ENCODE data around the gene SPTBN4. TPM values are rescaled to one million over a fixed set of nuclear protein-coding genes. Genes with fewer than 3 reads are reported as not detected.

The SPTBN4 gene
- polyA plus RNA-seq, 1 donor from 2014 or later = 12.7 TPM

GRCh38 chr19:40465557-40466218 lies 1.1 kb upstream of the SPTBN4 start, which contains the start of gene BLVRB:
TSS of gene BLVRB (minus strand) at chr19:40465745. CDS start at chr19:40465688, 57 bp downstream.
- no peaks in the 10 kb centered on the region for H3F3A ChIP-seq (ENCODE audit: insufficient read depth, low read length, poor library complexity, severe bottlenecking)
- H3K9ac ChIP-seq (ENCODE audit: low read length) = peak within 1 kb of the TSS; percentile 39
- no peaks in the 10 kb centered on the region for H3K9me3 ChIP-seq (ENCODE audit: low read length)
- H2AFZ ChIP-seq (ENCODE audit: low read depth, low read length) = peak within 1 kb of the TSS; percentile 58
- no peaks in the 10 kb centered on the region for H3K36me3 ChIP-seq (ENCODE audit: insufficient read depth, low read length)
- TF ChIP-seq REST (IDR thresholded peaks at IDR 0.05; ENCODE audit: borderline replicate concordance) (no peak), EP300 (conservative IDR thresholded peaks at IDR 0.05; ENCODE audit: poor library complexity, severe bottlenecking) (no peak), EZH2 (IDR thresholded peaks at IDR 0.05; ENCODE audit: borderline replicate concordance, insufficient read depth, low read length, poor library complexity, severe bottlenecking) (no peak), CTCF (IDR thresholded peaks at IDR 0.05; ENCODE audit: poor library complexity, severe bottlenecking) (no peak), POLR2AphosphoS5 (IDR thresholded peaks at IDR 0.05) (no peak), TAF1 (IDR thresholded peaks at IDR 0.05; ENCODE audit: low read depth) (no peak), SMC3 (conservative IDR thresholded peaks at IDR 0.05; ENCODE audit: poor library complexity) (no peak), MXI1 (conservative IDR thresholded peaks at IDR 0.05; ENCODE audit: poor library complexity, severe bottlenecking) (no peak), RAD21 (conservative IDR thresholded peaks at IDR 0.05) (no peak)
- H3K79me2 ChIP-seq (replicated peaks; ENCODE audit: insufficient read depth, low read length) = no peaks in the 10 kb centered on the region
- H3K4me3 ChIP-seq (ENCODE audit: low read length) = peak within 1 kb of the TSS; percentile 68
- no peaks in the 10 kb centered on the region for H4K20me1 ChIP-seq (ENCODE audit: insufficient read depth)
- no peak within 1 kb of the TSS for H3K27ac ChIP-seq (ENCODE audit: low read length)
- peaks cover 23% of the 10 kb centered on the region for H3K27me3 ChIP-seq (ENCODE audit: insufficient read depth, low read depth, low read length)
- no peaks in the 10 kb centered on the region for H3K9me2 ChIP-seq (ENCODE audit: insufficient read depth, low read length)
- peak within 1 kb of the TSS; percentile 9 for H3K4me2 ChIP-seq (ENCODE audit: low read length)

GRCh38 chr19:40466219-40466984 lies 399 bp upstream of the SPTBN4 start:
- peak overlapping the region; percentile 9 for H3K4me2 ChIP-seq (ENCODE audit: low read length)
- no peaks in the 10 kb centered on the region for H4K20me1 ChIP-seq (ENCODE audit: insufficient read depth)
- H3K27me3 ChIP-seq (ENCODE audit: insufficient read depth, low read depth, low read length) = peaks cover 23% of the 10 kb centered on the region
- no peaks in the 10 kb centered on the region for H3K9me3 ChIP-seq (ENCODE audit: low read length)
- H2AFZ ChIP-seq (ENCODE audit: low read depth, low read length) = no peak overlapping the region
- peak overlapping the region; percentile 23 for H3K9ac ChIP-seq (ENCODE audit: low read length)
- peak overlapping the region; percentile 68 for H3K4me3 ChIP-seq (ENCODE audit: low read length)
- no peaks in the 10 kb centered on the region for H3K36me3 ChIP-seq (ENCODE audit: insufficient read depth, low read length)
- H3K9me2 ChIP-seq (ENCODE audit: insufficient read depth, low read length) = no peaks in the 10 kb centered on the region
- no peaks in the 10 kb centered on the region for H3F3A ChIP-seq (ENCODE audit: insufficient read depth, low read length, poor library complexity, severe bottlenecking)
- H3K27ac ChIP-seq (ENCODE audit: low read length) = no peak overlapping the region
- no peaks in the 10 kb centered on the region for H3K79me2 ChIP-seq (replicated peaks; ENCODE audit: insufficient read depth, low read length)
- TF ChIP-seq POLR2AphosphoS5 (IDR thresholded peaks at IDR 0.05) = no peak
- TF ChIP-seq MXI1 (conservative IDR thresholded peaks at IDR 0.05; ENCODE audit: poor library complexity, severe bottlenecking) = peak; percentile 86
- TF ChIP-seq RAD21 (conservative IDR thresholded peaks at IDR 0.05) = no peak
- no peak for TF ChIP-seq EZH2 (IDR thresholded peaks at IDR 0.05; ENCODE audit: borderline replicate concordance, insufficient read depth, low read length, poor library complexity, severe bottlenecking)
- peak; percentile 15 for TF ChIP-seq EP300 (conservative IDR thresholded peaks at IDR 0.05; ENCODE audit: poor library complexity, severe bottlenecking)
- TF ChIP-seq TAF1 (IDR thresholded peaks at IDR 0.05; ENCODE audit: low read depth) = no peak

Data from neural cell (in vitro differentiated cells).